Activated CD4-positive, alpha-beta T cell treated with anti-CD3 and anti-CD28 coated beads, Interleukin-10, Interleukin-2, amounts not matched to agents 100 ng/mL and 50 ng/mL, durations not matched to agents 16 hours and 8 hours (primary cell): ENCODE data around the gene RAD21L1.

Experiments used
- DNase-seq: peaks from one replicate; pipeline ENCODE4 v3.0.0-alpha.2; 2020

Gene RAD21L1

GRCh38 chr20:1225783-1226654 lies at the start of gene RAD21L1:
TSS of gene RAD21L1 (plus strand) at chr20:1226044. CDS start at chr20:1228454, 2,410 bp downstream.
- peak; percentile 85 for DNase-seq

GRCh38 chr20:1177680-1178079 lies 48.2 kb upstream of the RAD21L1 start:
- DNase-seq = no peak

- DNase-seq = no peak
Measured at GRCh38 chr20:1178103-1178502, 47.7 kb upstream of the RAD21L1 start.

DNA sequence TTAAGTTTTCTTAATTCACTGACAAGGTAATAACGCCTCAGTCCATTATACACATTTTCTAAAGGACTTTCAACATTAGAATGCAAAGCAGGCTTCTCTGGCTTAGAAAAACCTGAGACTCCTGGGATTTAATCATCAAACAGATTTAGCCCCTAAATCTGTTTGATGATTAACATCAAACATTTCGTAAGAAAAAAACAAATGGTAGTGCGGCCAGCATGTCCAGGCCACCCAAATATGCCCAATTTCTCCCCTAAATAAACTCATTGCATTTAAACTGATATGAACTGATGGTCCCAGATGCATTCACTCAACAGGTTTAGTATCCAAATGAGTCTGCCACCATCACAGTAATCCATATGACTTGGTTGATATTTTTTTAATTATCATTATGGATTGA lies 47.2 kb upstream of the RAD21L1 start:
- DNase-seq = no peak

DNA sequence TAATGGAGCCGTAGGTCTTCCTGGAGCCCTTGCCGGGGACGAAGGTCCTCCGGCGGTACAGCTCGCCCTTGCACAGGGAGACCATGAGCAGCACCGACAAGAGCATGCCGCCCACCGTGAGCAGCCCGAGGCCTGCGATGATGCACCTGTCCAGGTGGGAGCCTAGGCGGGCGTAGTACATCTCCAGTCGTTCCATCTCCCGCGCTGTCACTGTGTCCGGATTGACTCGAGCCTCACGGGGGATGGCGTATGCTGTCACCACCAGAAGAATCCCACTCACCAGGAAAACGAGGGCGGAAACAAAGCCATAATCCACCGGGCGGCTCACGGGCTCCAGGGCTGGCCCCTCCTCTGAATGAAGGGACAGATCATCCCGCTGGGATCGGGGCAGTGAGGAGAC lies 44.9 kb upstream of the RAD21L1 start:
- DNase-seq = no peak

- no peak for DNase-seq
Measured at GRCh38 chr20:1182106-1182505, 43.7 kb upstream of the RAD21L1 start.

DNA sequence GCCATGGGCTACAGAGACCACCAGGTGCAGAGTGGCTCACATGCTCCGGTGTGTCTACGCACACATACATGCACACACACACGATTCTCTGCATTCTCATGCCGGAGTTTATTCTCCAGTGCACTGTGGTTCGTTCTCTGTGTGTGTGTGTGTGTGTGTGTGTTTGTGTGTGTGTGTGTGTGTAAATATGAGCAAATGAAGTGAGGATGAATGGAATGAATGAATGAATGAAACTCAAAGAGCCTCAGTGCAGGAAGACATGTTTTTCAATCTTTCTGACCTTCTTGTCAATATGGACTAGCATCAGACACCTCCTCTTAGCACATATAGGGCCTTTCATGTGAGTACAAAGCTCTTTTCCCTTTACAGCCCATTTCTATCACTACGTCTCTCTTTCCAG lies 42.7 kb upstream of the RAD21L1 start:
- no peak for DNase-seq

DNA sequence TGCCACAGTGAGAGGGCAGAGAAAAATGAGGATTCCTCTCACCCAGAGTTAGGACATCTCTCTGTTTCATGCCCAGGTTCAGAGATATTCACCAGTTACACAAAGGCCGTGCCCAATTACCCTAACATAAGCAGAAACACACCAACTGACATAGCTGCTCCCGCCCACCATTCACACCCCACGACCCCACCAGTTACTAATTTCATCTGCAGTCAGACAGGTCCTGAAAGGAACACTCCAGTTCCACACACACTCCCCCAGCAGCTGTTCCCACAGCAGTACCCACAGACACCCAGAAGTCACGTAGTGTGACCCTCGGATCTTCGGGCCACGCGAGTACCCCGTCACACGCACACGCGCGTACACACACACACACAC lies 41.6 kb upstream of the RAD21L1 start:
- no peak for DNase-seq

GRCh38 chr20:1184638-1185315 lies 41.1 kb upstream of the RAD21L1 start, which contains the start of gene TMEM74B:
TSS of gene TMEM74B (minus strand) at chr20:1184981. CDS start at chr20:1183801, 1,180 bp downstream.
- no peak for DNase-seq

DNA sequence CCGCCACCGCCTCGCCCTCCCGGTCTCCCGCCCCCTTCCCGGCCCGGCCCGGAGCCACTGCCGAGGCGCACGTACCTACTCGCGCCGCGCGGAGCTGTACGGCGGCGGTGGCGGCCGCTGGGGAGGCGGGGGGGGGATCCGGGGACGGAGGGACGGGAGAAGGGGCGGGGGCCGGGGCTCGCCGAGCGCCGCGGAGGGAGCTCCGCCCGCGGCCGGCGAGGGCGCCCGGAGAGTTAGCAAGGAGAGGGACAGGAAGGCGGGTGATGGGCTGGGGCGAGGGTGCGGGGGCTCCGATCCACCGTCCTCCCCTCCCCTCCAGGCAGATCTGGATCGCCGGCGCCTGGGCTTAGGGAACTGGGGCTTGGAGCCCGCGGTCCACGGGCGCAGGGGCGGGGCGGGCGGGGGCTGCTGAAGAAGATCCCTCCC lies 40.5 kb upstream of the RAD21L1 start:
- DNase-seq = no peak

DNA sequence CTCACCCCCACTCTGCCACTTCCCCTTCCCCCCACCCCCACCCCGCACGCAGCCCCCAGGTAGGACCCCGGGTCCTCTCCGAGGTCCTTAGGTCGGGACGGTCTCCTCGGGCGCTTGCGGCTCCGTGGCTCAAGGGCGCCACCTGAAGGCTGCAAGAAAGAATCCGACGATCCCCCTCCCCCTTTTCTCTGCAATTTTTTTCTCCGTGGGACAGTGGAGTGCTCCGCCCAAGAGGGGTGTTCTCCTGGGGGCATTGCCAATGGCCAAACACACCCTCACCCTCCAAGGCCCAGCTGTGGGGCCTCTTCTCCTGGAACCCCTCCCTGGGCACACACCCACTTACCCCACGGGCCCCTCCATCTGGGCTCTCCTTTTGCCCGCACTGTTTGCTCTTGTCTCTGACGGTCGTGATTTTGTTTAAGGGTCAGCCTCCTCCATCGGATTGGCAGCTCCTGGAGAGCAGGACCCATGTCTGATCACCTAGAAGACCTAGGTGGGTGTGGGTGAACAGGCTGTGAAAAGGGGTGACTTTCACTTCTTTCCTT lies 40.0 kb upstream of the RAD21L1 start:
- DNase-seq = peak; percentile 72

DNA sequence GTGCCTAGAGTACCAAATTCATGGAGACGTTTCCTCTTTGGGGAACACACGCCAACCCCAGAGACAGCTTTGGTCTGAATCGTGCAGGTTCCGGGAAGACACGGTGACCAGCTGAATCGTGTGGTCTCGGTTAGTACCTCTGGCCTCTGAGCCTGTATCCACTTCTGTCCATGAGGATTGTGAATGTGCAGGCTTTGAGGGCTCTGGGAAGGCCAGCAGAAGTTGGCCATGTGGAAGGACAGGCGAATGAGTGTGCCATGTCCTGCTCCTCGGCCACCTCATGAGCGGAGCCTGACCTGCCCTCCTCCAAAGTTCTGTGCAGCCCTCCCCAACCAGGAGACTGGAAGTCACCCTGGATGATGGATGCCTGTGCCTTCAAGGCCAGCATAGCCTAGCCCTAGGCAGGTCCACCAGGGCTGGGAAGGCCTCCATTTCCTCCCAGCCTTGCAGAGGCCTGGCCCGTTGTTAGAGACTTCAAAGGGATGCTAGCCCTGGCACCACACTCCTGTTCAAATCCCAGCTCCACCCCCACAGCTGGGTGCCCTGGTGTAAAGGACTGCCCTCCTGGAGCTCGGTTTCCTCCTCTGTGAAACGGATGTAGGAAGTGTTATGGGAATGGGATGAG lies 39.4 kb upstream of the RAD21L1 start:
- DNase-seq = no peak

- DNase-seq = no peak
Measured at GRCh38 chr20:1187605-1188171, 38.2 kb upstream of the RAD21L1 start.

DNA sequence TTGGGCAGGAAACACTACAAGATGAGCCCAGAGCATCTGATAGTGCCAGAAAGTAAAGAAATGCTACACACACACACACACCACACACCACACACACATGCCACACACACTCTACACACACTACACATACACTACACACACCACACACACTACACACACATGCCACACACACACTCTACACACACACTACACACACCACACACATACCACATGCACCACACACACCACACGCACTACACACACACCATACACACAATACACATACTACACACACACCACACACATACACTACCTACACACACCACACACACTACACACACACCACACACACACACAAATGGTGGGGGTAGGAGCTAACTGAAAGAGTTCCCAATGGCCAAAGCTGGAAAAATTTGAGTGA lies 37.5 kb upstream of the RAD21L1 start:
- no peak for DNase-seq

DNA sequence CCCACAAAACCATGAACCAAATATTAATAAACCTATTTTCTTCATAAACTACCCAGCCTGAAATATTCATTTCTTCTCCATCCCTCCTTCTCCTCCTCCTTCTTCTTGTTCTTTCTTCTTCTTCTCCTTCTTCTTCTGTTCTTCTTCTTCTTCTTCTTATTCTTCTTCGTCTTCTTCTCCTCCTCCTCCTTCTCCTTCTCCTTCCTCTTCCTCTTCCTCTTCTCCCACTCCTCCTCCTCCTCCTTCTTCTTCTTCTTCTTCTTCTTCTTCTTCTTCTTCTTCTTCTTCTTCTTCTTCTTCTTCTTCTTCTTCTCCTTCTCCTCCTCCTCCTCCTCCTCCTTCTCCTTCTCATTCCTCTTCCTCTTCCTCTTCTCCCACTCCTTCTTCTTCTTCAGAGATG lies 36.0 kb upstream of the RAD21L1 start:
- no peak for DNase-seq

GRCh38 chr20:1190847-1191246 lies 35.0 kb upstream of the RAD21L1 start:
- no peak for DNase-seq

GRCh38 chr20:1191299-1191698 lies 34.5 kb upstream of the RAD21L1 start:
- DNase-seq = no peak

DNA sequence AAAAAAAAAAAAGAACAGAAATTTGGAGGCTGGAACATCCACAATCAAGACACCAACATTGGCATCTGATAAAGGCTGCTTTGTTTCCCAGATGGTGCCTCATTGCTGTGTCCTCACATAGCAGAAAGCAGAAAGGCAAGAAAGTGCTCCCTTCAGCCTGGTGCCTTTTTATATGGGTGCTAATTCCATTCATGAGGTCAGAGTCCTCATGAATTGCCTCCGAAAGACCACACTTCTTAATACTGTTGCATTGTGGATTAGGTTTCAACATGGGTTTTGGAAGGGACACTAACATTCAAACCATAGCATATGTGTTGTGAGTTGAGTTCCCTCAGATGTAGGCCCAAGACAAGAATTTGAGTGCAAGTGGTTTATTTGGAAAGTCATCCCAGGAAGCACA lies 30.6 kb upstream of the RAD21L1 start:
- DNase-seq = no peak

GRCh38 chr20:1196634-1197033 lies 29.2 kb upstream of the RAD21L1 start:
- DNase-seq = no peak

GRCh38 chr20:1197801-1198200 lies 28.0 kb upstream of the RAD21L1 start:
- DNase-seq = no peak

GRCh38 chr20:1198751-1199150 lies 27.1 kb upstream of the RAD21L1 start:
- no peak for DNase-seq

DNA sequence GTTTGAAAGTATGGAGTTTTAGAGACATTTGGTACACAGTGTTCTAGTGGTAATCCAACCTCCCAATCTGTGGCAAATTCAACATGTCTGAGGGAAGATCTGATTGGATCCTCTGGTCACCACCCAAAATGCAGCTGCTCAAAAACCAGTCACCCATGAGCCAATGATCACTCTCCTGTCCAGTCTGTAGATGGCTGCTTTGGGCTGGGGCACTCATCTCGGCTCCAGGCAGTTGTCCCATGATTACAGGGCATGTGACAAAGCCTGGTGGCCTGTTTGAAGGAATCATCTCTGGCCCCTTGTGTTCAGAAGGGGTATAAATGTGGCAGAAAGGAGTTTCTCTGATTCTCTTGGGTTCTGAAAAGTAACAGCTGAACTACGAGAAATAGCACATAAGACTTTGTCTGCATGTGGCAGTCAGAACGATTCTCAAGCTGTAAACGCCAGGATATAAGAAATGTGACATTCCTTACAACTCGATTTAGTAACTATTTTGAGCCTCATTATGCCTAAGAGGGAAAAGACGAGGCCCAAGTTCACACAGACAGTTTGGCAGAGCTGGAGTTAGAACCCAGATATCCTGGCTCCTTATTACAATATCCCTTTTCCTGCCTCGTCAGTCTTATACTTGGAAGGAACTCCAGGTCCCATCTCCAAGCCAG lies 26.5 kb upstream of the RAD21L1 start:
- no peak for DNase-seq

DNA sequence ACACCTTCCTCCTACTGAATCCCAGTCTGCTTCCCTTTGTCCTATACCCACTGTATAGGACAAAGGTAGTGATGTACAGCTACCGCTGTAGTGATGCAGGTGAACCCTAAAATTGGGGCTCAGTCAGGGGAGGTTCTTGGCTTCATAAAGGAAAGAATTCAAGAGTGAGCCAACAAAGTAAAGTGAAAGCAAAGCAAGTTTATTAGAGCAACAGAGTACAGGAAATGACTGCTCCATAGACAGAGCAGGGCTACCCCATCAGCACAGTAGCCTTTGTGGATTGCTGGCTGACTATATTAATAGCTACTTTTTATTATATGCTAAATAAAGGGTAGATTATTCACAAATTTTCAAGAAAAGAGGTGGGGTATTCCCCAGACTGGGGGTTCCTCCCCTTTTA lies 25.9 kb upstream of the RAD21L1 start:
- DNase-seq = no peak
